Endothelial cell of hepatic sinusoid (primary cell): ENCODE results near the gene CHCHD6.

ENCODE experiments used
- in situ Hi-C: cut with HindIII; loops from 2 replicates; pipeline ENCODE4 v1.10.0; 2017; ENCODE audit warnings: low sequenced_read_pairs

Gene CHCHD6

DNA sequence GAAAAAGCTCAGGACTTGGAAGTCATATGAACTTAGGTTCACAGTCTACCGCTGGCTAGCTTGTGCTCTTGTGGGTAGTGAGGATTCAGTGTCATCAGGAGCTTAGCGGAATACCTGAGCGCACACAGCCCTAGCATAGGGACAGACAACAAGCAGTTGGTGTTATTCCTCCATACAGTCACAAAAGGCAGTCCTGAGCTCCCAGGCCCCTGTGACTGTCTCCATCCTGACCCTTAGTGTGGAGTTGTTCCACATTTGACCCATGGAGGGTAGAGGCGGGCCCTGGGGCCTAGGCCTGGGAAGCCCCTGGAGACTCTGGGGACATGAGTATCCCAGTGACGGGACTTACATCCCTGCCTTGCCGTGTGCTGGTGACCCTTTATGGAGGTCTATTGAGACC lies 147.3 kb downstream of the CHCHD6 start:
- in situ Hi-C loops: no loop called here

DNA sequence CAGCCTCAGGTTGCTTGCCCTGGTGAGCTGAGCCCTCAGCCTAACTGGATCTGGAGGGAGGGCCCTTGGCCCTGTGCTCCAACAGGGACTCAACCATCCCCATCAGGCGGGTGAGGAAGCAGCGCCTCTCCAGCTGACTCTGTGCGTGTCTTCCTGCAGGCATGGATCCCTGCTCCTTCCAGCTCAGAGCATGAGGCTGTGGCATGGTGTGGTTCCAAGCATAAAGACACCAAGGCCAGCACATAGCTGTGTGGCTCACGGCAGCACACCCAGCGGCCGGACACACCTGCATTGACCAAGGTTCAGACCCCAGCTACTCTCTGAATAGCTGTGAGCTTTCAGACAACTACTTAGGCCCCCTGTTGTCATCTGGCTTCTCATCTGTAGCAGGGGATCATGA lies 147.9 kb downstream of the CHCHD6 start:
- in situ Hi-C loops: no loop called here

DNA sequence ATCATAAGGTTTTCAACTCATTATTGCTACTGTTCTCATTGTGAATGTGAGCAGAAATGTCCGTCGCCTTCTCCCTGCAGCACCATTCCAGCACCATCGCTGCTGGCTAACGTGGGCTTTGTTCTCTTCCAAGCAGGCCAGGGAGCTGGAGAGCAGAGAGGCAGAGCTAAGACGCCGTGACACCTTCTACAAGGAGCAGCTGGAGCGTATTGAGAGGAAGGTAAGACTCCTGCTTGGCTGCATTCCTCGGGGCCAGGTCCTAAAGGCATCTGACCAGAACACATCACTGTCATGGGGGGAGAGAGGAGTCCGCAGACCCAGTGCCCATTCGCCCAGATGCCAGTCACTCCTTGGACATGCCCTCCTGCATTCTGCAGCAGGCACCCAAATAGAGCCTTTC lies 148.5 kb downstream of the CHCHD6 start:
- in situ Hi-C loops: no loop called here

DNA sequence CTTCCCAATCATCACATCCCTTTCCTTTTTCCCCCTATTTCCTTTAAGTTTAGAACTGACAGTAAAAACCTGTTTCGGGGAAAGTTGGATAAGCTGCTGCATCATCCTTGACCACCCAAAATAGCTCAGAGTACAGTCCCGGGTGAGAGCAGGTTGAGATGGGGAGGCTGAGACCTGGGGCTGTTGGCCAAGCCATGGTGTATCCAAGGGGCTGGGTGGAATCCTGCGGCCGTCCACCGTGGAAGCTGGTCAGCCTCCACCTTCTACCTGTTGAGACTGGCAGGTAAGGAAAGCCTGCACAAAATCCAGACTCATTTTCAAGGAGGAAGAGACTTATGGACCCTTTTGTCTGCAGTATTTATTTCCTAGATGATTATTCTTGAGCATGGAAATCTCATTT lies 150.6 kb downstream of the CHCHD6 start:
- in situ Hi-C loops: no loop called here

DNA sequence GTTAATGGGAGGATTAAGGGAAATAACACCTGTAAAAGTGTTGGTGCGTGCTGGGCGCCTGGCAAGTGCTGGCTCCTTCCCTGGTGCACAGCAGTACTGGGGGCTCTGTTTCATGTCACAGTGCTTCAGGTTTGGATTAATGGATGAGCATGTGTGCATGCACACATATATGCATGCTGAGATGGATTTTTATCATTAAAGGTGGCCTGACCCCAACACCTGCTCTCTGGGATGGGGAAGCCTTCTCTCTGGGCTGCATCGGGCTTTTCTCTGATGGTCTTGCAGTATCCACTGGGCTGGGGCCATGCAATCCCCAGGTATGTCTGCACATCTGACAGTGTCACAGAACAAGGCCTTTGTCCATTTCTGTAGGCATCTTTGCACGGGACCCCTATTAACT lies 151.3 kb downstream of the CHCHD6 start:
- in situ Hi-C loops: no loop called here

DNA sequence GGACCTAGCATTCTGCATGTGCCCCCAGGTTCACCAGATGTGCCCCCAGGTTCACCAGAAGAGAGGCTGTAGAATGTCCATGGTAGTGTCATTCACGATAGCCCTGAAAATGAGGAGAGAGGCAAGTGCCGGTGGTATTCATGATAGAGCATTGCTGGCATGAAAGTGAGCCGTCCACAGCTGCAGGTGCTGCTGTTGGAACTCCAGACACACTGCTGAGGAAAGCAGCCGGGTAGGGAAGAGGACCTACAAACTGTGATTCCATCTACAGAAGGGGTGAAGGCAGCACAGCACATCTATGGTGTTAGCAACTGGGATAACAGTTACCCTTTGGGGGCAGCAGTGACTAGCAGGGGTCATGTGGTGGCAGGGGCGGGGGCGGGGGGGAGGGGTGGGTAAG lies 153.9 kb downstream of the CHCHD6 start:
- in situ Hi-C loops: no loop called here

DNA sequence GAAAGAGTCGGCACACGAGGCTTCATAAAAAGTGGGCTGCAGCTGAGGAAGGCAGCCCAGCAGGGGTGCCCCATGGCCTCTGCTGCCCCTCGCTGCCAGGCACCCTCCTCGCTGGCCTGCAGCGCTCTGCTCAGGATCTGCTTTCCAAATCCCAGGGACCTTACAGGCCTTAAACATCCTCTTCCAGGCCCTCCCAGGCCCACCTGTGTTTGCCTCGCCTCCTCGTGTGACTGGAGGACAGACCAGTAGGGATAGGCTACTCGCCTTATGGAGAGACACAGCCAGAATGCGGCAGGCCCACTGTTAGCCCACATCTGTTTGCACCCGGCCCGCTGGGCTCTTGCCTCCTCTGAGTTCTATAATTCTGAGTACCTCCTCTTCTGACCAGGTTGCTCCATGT lies 154.4 kb downstream of the CHCHD6 start:
- in situ Hi-C loops: no loop called here

DNA sequence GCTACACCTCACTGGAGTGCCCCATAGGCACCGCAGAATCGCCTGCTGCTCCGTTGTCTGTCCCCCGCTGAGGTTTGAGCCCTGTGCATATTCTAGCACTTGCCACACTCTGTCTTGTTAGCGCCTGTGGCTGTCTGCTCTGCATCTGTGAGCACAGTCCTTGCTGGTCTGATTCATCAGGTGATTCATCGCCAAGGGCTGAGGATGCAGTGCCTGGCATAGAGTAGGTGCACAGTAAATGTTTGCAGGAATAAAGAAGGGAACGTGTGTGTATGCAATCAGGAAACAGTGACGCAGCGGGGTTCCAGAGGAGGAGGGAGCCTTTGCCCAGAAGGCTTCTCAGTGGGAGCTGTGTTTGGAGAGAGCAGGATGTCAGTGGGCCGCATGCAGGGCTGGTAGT lies 154.8 kb downstream of the CHCHD6 start:
- in situ Hi-C loops: no loop called here

DNA sequence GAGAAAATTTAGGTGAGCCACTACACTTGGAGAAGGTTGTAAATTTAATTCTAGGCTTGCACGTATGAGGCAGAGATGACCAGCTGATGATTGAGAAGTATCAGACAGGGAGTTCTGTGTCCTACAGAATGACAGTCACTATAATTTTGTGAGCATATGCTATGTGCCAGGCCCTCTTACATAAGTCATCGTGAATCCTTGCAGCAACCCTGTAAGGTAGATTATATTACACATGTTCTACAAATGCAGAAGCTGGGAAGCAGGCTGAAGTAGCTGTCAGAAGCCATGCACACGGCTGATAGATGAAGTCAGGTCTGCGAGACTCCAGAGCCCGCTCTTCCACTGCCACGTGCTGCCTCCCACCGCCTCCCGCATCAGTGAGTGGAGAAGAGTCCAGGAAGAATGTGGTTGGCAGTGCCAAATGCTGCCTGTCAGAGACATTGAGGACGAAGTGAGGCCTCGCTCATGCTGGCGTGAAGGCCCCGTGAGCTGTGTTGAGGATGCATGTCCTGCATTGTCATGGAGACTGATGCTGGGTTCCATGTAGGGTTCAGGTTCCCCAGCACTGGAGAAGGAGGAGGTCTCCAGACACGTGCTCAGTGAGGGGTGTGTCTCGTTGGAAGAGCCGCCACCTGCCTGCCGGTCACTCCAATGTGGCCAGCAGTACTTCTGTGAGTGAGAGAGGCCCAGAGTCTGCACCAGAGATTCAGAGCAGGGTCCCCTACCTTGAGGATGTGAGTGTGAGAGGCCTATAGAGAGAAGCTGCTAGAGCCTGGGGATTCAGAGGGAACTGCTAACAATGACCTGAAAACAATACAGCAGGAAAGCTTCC lies 155.6 kb downstream of the CHCHD6 start:
- in situ Hi-C loops: no loop called here

DNA sequence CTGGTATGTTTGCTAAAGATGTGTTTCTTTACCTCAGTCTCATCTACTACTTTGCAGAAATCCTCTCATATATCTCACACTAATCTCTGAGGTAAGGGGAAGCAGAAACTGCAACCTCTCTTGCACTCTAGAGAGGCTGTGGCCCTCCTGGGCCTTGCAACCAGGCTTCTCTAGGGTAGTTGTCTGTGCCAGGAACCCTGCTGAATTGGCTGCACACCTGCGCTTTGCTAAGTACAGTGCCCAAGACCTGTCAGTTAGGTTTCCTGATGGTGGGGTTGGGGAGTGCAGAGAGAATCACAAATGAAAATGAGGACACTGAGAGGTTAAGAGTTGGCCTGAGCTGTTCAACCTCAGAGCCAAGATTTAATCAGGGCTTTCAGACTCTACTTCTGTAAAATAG lies 161.7 kb downstream of the CHCHD6 start:
- in situ Hi-C loops: no loop called here

DNA sequence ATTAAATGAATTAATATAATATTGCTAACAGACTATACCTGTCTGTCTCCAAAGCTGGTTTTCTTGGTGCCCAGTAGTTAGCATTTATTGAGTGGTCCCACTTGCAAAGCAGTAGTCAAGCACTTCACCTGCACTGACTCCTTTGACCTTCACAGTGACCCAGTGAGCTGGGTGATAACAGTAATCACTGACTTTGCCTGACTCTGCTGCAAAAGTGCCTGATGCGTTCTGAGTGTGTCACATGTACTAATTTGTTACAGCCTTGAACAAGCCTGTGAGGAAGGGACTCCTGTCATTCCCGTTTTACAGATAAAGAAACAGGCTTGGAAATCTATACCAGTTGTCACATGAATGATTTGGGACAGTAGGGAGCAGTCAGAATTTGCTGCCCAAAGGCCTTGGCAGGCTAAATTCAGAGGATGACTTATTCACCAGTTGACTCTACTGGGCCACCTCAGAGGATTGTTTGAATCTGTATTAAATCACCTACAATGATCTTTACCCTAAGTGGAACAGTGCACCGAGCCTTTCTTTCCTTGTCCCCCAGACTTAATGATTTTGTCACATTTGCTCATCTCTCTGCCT lies 162.2 kb downstream of the CHCHD6 start:
- in situ Hi-C loops: no loop called here

DNA sequence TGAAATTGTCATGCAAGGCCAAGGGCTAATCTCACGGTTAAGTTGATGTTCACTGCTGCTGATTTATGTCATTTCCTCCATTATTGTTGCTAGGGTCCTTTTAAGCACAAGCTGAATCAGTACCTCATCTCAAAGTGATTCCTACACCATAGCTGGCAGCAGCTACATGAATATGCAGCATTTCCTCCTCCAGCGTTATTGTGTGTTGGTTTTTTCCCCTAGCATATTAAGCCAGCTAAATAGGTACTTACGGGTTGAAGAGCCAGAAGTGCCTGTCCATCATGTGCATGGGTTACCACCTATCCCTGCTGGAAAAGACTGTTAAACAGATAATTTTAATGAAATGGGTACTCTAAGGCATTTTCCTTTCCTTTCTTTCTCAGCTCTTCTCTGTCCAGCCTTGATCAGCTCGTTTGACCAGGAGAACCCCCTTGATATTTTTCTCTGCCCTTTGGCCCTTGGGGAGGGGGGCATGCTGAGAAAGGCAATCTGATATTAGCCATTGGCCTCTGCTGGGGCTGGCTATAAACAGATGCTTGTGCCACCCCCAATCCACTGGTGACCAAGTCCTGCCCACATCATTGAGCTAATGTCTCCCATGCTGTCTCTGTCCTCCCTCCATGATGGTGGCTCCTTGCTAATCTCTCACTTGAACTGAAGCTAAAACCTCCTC lies 163.3 kb downstream of the CHCHD6 start:
- in situ Hi-C loops: no loop called here

DNA sequence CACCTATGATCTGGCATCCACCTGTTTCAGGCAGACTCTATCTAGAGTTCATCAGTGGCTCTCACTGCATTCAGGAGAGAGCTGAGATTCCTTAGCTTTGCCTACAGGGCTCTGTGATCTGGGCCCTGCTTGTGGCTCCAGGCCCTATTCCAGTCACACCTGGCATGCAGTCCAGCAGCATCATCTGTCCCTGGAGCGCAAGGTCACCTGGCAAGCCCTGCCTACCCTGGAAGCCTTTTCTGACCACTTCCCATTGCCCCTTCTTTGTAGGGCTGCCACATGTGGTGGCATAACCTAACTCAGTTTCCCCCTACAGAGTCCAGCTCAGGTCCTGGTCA lies 163.8 kb downstream of the CHCHD6 start:
- in situ Hi-C loops: no loop called here

DNA sequence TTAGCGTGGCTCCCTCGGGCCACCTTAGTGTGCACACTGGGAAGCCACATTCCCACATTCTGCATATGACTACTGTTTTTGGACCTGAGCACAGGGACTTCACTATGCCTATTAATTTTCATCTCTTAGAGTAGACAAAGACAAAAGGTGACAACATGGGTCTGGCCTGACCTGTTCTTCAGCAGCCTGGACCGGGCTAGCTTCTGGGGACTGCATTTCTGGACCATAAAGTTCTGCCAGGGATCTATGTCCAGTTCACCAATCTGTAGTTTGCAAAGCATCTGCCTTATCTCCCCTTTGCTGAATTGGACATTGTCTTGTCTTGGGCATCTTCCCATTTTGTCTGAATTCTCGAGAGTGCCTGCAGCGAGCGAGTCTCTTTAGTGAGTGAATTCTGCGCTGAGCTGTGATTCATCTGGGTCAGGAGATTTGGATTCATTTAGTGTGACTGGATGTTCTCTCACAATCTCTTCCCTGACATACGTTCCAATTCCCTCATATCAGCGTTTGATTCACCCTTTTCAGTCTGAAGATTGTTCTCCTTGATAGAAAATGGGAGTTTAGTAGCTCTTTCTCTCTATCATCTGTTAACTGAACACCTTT lies 166.7 kb downstream of the CHCHD6 start:
- in situ Hi-C loops: no loop called here

DNA sequence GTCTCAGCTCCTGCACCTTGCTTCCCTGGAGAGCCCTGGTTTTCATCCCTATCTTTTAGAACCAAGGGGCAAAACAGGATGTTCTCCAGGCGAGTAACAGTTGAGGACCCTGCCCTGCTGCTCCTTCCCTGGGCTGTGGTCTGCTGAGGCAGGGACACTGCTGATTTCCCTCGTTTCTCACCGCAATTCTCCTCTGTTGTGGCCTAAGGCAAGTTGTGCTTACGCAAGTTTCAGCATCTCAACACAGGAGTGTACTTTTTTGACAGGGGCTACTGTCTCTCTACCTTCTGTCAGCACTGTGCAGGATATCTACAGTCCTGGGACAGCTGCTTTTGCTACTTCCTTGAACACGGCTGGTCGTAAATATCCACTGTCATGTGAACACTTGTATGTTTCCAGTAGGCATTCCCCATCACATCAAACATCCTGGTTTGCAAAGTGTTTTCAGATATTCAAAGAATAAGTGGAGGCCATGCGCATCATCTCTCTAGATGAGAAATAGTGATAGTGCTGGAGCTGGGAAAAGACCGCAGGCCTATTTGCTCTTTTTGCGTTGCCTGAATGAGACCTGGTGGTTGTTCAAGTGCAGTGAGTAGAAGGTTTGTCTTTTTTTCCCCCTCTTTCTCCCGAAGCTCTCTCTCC lies 168.8 kb downstream of the CHCHD6 start:
- in situ Hi-C loops: no loop called here

DNA sequence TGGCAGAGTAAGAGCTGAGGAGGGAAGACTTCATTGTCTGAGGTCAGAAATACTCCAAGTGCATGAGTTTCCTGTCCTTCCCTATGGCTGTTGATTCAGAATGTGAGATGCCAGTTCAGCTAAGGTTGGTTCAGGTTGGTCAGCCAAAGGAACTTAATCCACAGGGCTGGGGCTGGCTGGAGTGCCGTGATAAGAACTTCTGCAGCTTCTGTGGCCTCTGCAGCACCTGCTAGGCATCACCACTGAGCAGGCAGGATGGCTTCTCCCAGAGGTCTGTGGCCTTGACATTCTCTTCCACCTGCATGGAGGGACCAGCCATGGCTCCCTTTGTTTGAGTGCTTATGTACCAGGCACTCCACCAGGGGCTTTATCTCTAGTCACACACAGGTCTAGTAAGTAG lies 169.4 kb downstream of the CHCHD6 start:
- in situ Hi-C loops: no loop called here

DNA sequence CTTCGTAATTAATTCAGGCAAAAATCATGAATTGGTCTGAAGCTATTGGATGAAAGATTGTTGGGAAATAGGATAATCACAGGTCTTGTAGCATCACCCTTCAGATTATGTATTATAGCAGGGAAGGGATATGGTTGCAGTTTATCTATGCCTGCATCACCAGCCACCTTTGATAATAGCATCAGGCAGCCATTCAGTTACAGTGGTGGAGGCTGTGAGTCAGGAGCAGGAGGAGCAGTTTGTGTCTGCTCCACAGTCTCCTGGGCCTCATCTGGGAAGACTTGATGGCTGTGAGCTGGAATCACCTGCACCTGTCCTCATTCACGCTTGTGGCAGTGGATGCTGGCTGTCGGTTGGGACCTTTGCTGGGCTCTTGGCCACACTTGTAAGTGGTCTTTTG lies 174.6 kb downstream of the CHCHD6 start:
- in situ Hi-C loops: loop anchor here (5.0 kb wide), 1 partner anchor 74 kb away; no protein-coding TSS in a partner anchor

DNA sequence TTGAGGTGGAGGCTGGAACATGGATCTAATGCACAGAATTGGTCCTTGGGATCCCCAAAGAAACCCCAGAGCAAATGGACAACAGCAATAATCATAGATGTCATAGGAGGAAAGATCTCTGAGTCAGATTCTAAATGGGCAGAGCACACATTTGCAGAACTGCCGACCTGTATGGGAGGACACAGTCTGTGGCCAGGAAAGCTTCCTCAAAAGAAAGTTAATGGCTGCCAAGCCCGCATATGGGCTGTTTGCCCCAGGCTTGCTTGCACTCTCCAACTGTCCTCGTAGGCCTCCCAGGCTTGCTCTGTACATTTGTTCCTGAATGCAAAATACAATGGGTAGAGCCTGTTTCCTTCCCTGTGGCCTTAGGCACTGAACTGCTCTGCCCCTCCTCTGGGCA lies 176.9 kb downstream of the CHCHD6 start:
- in situ Hi-C loops: loop anchor here (5.0 kb wide), 1 partner anchor 34 kb away; no protein-coding TSS in a partner anchor

DNA sequence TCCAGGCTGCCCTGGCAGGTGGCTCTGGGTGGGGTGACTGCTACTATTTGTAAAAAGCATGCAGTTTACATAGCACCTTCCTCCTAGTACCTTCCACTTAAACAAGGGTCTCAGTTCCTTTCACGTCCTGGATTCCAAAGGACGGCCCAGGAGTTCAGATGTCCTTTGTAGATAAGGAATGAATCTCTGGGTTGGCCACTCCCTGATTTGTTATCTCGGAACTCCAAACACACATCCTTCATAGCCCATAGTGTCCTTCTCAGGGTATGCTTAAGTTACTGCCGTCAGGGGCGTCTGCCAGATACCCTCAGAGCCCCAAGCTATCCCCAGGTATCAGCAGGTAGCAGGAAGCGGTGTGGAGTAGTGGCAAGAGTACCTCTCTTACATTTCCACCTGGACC lies 177.8 kb downstream of the CHCHD6 start:
- in situ Hi-C loops: loop anchor here (5.0 kb wide), 1 partner anchor 35 kb away; no protein-coding TSS in a partner anchor

DNA sequence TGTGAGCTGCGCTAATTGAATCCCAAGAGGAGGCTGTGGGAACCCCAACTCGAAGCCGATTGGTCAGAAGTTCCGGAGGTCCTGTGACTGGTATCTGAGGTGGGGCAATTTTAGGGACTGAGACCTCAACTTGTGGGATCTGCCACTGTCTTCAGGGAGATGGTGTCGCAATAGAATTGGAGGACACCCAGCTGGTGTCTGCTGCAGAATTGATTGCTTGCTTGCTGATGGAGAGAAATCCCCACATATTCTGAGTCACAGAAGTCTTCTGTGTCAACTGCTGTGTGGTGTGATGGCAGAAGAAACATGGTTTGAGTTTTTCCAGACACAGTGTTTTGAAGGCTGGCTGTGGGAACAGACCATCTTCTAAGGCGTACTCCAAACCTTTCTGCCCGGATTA lies 179.2 kb downstream of the CHCHD6 start:
- in situ Hi-C loops: loop anchor here (5.0 kb wide), 1 partner anchor 36 kb away; no protein-coding TSS in a partner anchor

DNA sequence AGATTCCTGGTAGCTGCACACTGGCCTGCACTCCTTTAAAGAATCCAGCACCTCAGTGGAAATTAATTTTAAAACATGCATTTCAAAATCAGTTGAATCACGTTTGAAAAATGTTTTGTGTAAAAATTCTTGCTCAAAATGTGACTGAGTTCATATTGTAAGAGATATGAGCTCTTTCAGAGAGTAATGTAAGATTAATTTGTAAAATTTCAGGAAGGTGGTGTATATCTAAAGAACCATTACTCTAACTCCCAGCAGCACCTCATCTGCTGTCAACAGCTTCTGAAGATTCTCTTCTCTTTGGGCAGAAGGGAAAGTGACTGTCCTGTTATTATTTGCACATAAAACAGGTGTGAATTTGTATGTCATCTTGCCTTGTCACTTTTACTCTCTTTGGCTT lies 181.4 kb downstream of the CHCHD6 start:
- in situ Hi-C loops: no loop called here
